ENCODE data around the gene BTBD1. TPM values are rescaled to one million over a fixed set of nuclear protein-coding genes. Genes with fewer than 3 reads are reported as not detected.

Gene BTBD1
- total and polyA plus RNA-seq, 9 donors: 24.3 to 85.5 (median 44.4) TPM

DNA sequence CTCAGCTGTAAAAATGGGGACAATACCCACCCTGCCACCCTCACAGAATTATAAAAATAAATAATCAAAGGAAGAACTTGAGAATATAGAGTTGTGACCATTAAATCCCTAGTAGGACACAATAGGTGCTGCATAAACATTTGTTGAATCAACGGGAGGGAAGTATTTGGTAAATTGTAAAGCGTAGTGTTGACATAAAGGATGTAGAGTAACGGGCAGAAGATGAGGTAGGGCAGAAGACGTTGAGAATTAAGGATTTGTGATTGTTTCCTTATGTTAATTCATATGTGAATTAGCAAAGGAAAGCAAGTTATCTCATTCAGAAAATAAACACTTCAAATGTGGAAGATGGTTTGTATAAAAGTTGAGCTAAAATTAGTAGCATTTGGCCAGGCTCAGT is 73.9 kb downstream of the BTBD1 start:
- Histone ChIP-seq H3K27me3 (no peaks in the 10 kb centered on the region), H3K4me3 (no peak overlapping the region), H3K36me3 (no peaks in the 10 kb centered on the region), H3K4me1 (ENCODE audit: insufficient read depth) (no peaks in the 10 kb centered on the region), H3K27ac (no peak overlapping the region), H3K9me3 (no peaks in the 10 kb centered on the region)
- intact Hi-C loops (cut with DNase I): loop anchor here in 1 of 4 donors (10.0 kb wide), 1 partner anchor 138 kb away; no protein-coding TSS in a partner anchor
- no peak for DNase-seq
- WGBS, 3 donors: 66 to 72% (median 67%) methylated on average over 4 of the region's 4 CpGs
- TF ChIP-seq, protein P1, sequence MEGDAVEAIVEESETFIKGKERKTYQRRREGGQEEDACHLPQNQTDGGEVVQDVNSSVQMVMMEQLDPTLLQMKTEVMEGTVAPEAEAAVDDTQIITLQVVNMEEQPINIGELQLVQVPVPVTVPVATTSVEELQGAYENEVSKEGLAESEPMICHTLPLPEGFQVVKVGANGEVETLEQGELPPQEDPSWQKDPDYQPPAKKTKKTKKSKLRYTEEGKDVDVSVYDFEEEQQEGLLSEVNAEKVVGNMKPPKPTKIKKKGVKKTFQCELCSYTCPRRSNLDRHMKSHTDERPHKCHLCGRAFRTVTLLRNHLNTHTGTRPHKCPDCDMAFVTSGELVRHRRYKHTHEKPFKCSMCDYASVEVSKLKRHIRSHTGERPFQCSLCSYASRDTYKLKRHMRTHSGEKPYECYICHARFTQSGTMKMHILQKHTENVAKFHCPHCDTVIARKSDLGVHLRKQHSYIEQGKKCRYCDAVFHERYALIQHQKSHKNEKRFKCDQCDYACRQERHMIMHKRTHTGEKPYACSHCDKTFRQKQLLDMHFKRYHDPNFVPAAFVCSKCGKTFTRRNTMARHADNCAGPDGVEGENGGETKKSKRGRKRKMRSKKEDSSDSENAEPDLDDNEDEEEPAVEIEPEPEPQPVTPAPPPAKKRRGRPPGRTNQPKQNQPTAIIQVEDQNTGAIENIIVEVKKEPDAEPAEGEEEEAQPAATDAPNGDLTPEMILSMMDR (IDR thresholded peaks at IDR 0.05): no peak
- TF ChIP-seq EP300 (IDR thresholded peaks at IDR 0.05) (no peak), POLR2A (IDR thresholded peaks at IDR 0.05) (no peak)

DNA sequence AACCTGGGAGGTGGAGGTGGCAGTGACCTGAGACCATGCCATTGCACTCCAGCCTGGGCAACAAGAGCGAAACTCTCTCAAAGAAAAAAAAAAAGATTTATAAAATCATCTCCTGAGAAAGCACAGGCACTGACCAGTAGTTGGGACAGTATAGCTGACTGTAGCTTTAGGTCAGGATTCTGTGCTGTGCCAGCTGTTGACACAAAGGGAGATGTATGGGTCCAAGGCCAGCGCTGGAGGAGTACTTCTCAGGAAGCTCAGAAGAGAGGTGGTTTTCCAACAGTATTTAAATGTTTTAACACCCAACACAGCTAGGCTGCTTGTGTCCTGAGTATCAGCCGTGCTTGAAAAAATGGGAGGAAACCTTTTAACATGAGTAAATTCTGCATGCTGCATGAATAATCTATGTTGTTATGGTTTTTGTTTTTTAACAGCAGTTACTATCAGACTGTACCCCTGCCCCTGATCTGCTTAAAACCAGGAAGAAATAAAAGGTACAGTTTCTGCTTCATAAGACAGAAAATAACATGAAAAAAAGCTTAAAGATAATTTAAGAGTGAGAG is 74.5 kb downstream of the BTBD1 start:
- intact Hi-C loops (cut with DNase I): loop anchor here in 1 of 4 donors (10.0 kb wide), 1 partner anchor 138 kb away; no protein-coding TSS in a partner anchor
- H3K9me3 ChIP-seq: no peaks in the 10 kb centered on the region
- no peak overlapping the region for H3K4me3 ChIP-seq
- no peaks in the 10 kb centered on the region for H3K4me1 ChIP-seq (ENCODE audit: insufficient read depth)
- H3K36me3 ChIP-seq: no peaks in the 10 kb centered on the region
- H3K27ac ChIP-seq: no peak overlapping the region
- TF ChIP-seq, protein P1 (IDR thresholded peaks at IDR 0.05): no peak
- TF ChIP-seq POLR2A (IDR thresholded peaks at IDR 0.05): no peak
- TF ChIP-seq EP300 (IDR thresholded peaks at IDR 0.05): no peak
- DNase-seq: no peak
- WGBS, 3 donors: 71 to 83% (median 74%) methylated on average over 3 of the region's 3 CpGs
- H3K27me3 ChIP-seq: no peaks in the 10 kb centered on the region

DNA sequence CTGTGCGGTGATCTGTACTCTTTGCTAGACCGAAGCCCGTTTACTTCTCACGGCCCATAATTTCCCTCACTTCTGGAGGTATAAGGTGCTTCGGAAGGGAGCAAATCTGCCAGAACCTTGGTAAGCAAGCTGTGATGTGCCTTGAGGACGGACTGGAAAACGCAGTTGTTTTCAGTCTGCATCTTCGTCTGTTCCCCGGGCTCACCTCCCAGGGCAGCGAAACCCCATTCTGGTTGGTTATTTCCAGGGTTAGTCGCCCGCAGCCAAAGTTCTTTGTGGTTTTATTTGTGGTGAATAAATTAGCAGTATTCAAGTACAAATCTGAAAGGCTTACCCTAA is 80.6 kb downstream of the BTBD1 start:
- no peak for TF ChIP-seq EP300 (IDR thresholded peaks at IDR 0.05)
- TF ChIP-seq, protein P1 (IDR thresholded peaks at IDR 0.05): no peak
- TF ChIP-seq POLR2A (IDR thresholded peaks at IDR 0.05): no peak
- H3K4me3 ChIP-seq: peak overlapping the region; percentile 87
- no peaks in the 10 kb centered on the region for H3K9me3 ChIP-seq
- WGBS, 3 donors: 0% methylated on average over 12 of the region's 12 CpGs
- peaks cover 7% of the 10 kb centered on the region for H3K4me1 ChIP-seq (ENCODE audit: insufficient read depth)
- intact Hi-C loops (cut with DNase I): loop anchor here in 1 of 4 donors (10.0 kb wide), 1 partner anchor 442 kb away; the partner anchor contains the start of gene RPS17
- no peaks in the 10 kb centered on the region for H3K36me3 ChIP-seq
- DNase-seq: no peak
- H3K27ac ChIP-seq: no peak overlapping the region
- no peaks in the 10 kb centered on the region for H3K27me3 ChIP-seq

DNA sequence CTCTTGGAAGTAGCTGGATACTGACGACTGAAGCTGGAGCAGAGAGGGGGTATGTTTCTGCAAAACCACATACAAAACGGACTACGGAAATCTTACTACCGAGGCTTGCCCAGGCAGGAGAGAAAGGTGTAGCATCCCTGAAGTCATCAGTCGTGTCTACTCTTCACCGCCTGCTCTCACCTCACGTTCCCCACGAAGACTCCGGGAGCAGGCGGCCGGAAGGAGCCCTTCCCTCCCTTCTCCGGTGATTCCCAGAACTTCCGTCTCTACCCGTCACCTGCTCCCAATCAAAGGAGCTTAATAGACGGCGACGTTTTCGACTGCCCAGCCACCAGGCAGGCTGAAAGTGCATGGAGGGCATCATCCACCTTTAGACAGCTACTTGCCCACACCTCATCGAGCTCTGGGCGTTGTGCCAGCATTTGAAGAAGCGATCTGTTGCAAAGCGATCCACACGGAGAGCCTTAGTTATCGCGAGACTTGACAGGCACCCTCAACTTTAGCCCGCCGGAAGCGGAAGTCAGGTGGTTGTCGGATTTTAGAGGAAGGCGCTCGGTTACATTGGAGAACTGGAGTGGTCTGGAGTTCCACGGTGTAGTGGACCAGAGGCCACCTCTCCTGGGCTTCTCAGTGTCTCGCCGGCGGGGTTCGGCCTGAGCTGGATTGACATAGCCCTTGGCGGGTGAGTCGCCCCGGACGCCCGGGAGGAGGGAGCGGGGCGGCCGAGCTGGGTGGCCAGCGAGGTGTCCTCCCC is 81.2 kb downstream of the BTBD1 start, which contains the start of gene RAMAC:
Gene RAMAC, plus strand, starts transcription at position 523 of the 754 bp plus-strand sequence. CDS start 2,809 bp downstream, outside the sequence.
- 1% methylated on average over 36 to 45 of the region's 45 CpGs for WGBS, 3 donors
- TF ChIP-seq, protein P1 (IDR thresholded peaks at IDR 0.05): peak in 1 of 3 donors; percentile 2
- TF ChIP-seq EP300 (IDR thresholded peaks at IDR 0.05) (no peak), POLR2A (IDR thresholded peaks at IDR 0.05) (peak; percentile 40)
- intact Hi-C loops (cut with DNase I): loop anchor here in 1 of 4 donors (10.0 kb wide), 1 partner anchor 441 kb away; the partner anchor contains the start of gene RPS17
- H3K9me3 ChIP-seq: no peaks in the 10 kb centered on the region
- H3K27me3 ChIP-seq: no peaks in the 10 kb centered on the region
- H3K4me1 ChIP-seq (ENCODE audit: insufficient read depth): peaks cover 7% of the 10 kb centered on the region
- peak within 1 kb of the TSS in 1 of 2 donors; percentile 23 for H3K27ac ChIP-seq
- DNase-seq: peak; percentile 89 to 92 (median 91)
- H3K4me3 ChIP-seq: peak within 1 kb of the TSS; percentile 87
- no peaks in the 10 kb centered on the region for H3K36me3 ChIP-seq
